Gastrocnemius medialis (tissue), 4 donors: ENCODE measurements around the gene JUP.

ENCODE experiments used
- POLR2A ChIP-seq, 2 donors: fragments of 450-650 bp; IDR thresholded peaks; one replicate each; pipeline ENCODE4 v1.6.1; 2017; ENCODE audit warnings: antibody characterized with exemption in 2 of 2, mild to moderate bottlenecking in 2 of 2, moderate library complexity in 2 of 2
- TF ChIP-seq, protein P1 (sequence below), 5 experiments: fragments of 450-650 bp in 3 of 5; fragments of 200-600 bp in 2 of 5; sonication (generic) in 2 of 5; IDR thresholded peaks in 4 of 5; conservative IDR thresholded peaks in 1 of 5; 1 replicate in 4 of 5; 2 replicates in 1 of 5; pipeline ENCODE4 v1.5.1; 2016 to 2019; ENCODE audit warnings: antibody characterized with exemption in 5 of 5, mild to moderate bottlenecking in 3 of 5, moderate library complexity in 3 of 5

- TF ChIP-seq, protein P1, sequence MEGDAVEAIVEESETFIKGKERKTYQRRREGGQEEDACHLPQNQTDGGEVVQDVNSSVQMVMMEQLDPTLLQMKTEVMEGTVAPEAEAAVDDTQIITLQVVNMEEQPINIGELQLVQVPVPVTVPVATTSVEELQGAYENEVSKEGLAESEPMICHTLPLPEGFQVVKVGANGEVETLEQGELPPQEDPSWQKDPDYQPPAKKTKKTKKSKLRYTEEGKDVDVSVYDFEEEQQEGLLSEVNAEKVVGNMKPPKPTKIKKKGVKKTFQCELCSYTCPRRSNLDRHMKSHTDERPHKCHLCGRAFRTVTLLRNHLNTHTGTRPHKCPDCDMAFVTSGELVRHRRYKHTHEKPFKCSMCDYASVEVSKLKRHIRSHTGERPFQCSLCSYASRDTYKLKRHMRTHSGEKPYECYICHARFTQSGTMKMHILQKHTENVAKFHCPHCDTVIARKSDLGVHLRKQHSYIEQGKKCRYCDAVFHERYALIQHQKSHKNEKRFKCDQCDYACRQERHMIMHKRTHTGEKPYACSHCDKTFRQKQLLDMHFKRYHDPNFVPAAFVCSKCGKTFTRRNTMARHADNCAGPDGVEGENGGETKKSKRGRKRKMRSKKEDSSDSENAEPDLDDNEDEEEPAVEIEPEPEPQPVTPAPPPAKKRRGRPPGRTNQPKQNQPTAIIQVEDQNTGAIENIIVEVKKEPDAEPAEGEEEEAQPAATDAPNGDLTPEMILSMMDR (IDR thresholded peaks at IDR 0.05 in 4 of 5, conservative IDR thresholded peaks at IDR 0.05 in 1 of 5): no peak
- no peak for TF ChIP-seq POLR2A (IDR thresholded peaks at IDR 0.05)
Observed at GRCh38 chr17:41717408-41718286, 68.9 kb downstream of the JUP start.
